Measurements from ENCODE around the gene SLC5A6. TPM values are rescaled to one million over a fixed set of nuclear protein-coding genes. Genes with fewer than 3 reads are reported as not detected.

SLC5A6 gene
- total and polyA plus RNA-seq, 2 of the 8 experiments (the other 6 are each of a cell fraction or from before 2014, with no cell fraction given): 118 to 183 TPM

DNA sequence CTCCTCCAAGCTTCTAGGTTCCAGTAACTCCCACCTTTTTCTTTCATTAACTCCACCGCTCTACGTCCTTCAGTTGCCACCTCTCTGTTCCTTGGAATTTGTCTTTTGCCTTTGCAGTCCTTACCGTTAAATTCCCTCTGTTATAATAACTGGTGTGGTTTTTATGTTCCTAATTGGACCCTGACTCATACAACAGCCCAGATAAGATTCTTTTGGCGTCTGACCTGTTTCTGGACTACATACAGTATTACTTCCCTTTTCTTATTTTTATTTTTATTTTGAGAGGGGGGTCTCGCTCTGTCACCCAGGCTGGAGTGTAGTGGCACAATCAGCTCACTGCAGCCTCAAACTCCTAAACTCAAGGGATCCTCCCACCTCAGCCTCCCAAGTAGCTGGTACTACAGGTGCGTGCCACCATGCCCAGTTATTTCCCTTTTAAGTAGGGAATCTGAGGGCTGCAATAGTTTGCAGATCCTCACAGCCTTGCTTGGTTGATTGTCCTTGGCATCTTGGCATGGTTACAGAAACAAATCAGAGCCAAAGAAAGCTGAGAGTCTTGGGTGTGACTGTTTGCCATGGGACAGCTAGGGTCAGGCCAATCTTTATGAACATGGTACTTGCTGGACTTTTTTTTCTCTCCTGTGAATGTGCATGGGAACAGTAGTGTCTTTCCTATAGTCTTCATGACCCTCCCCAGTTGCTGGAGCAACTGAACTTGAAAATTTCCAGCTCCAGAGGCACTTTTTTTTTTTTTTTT, 41.3 kb downstream of the SLC5A6 start:
- H2BK5ac ChIP-seq (ENCODE audit: low read depth, low read length): no peak overlapping the region
- H4K91ac ChIP-seq (replicated peaks; ENCODE audit: insufficient read length, low read length): no peak overlapping the region
- H2BK15ac ChIP-seq (ENCODE audit: low read length): no peak overlapping the region
- CTCF ChIA-PET (ENCODE audit: partially characterized antibody): interaction anchor here (0.6 to 3.7 kb wide), 26 partner anchors 11 to 400 kb away, joined by 3 to 36 read pairs (median 6); partner anchors contain the start of genes PREB, PRR30 and TCF23
- H3K9me3 ChIP-seq (ENCODE audit: insufficient read depth in 2 of 2, low read depth in 1 of 2, low read length in 1 of 2): no peaks in the 10 kb centered on the region
- no peak overlapping the region for H3K14ac ChIP-seq (ENCODE audit: insufficient read length)
- no peaks in the 10 kb centered on the region; a peak in 2 of 7 replicates for H3K4me1 ChIP-seq (replicated peaks in 1 of 4; ENCODE audit: control insufficient read depth in 3 of 4, insufficient read depth in 4 of 4, low read length in 3 of 4)
- no peak overlapping the region for H3K4ac ChIP-seq (replicated peaks; ENCODE audit: insufficient read length, low read depth, low read length)
- FAIRE-seq: no peak
- no peak overlapping the region for H3K9ac ChIP-seq (replicated peaks in 1 of 4; ENCODE audit: extremely low read depth in 1 of 4, low read depth in 3 of 4, low read length in 3 of 4)
- no peak overlapping the region for H2BK12ac ChIP-seq (ENCODE audit: low read depth, low read length)
- peak overlapping the region; percentile 17; the same call in 1 of the 2 replicates for H2AFZ ChIP-seq (ENCODE audit: low read length)
- no peak overlapping the region for H2BK120ac ChIP-seq (replicated peaks; ENCODE audit: low read depth, low read length)
- no peaks in the 10 kb centered on the region for H4K20me1 ChIP-seq (replicated peaks in 1 of 2; ENCODE audit: control insufficient read depth in 1 of 2, insufficient read depth in 2 of 2, low read length in 2 of 2)
- H3K4me3 ChIP-seq (ENCODE audit: extremely low read depth in 1 of 4, insufficient read depth in 2 of 4, low read depth in 3 of 4, low read length in 4 of 4): no peak overlapping the region; a peak in 1 of 8 replicates
- H3K23ac ChIP-seq (ENCODE audit: insufficient read length): no peak overlapping the region
- 90% methylated on average over 6 of the region's 6 CpGs; no CpG with 5 or more reads in 1 of the 2 experiments for WGBS, 2 experiments (ENCODE audit: extremely low coverage in 1 of 2, insufficient coverage in 1 of 2, insufficient read length in 1 of 2, insufficient replicate concordance in 2 of 2, low coverage in 1 of 2, low lambda C conversion rate in 2 of 2, missing lambda C conversion rate in 1 of 2)
- no peak for DNase-seq (ENCODE audit: low read depth in 1 of 2, low spot score in 2 of 2)
- H2AK5ac ChIP-seq (ENCODE audit: low read depth, low read length): no peak overlapping the region
- H3K56ac ChIP-seq (replicated peaks; ENCODE audit: insufficient read length, low read depth, low read length): no peak overlapping the region
- H2BK20ac ChIP-seq (ENCODE audit: low read length): no peak overlapping the region
- no peaks in the 10 kb centered on the region; the same call in 1 of the 2 replicates for H3K79me1 ChIP-seq (ENCODE audit: low read depth, low read length)
- H4K5ac ChIP-seq (ENCODE audit: insufficient read length, low read depth, low read length): no peak overlapping the region
- H3K36me3 ChIP-seq (ENCODE audit: control insufficient read depth in 2 of 4, insufficient read depth in 4 of 4, low read length in 3 of 4): no peaks in the 10 kb centered on the region
- POLR2A ChIA-PET (ENCODE audit: partially characterized antibody): interaction anchor here (0.6 to 1.7 kb wide), 3 partner anchors 41 to 85 kb away, joined by 3 to 6 read pairs (median 3); partner anchors contain the start of genes ATRAID and SLC5A6
- H3K79me2 ChIP-seq (ENCODE audit: control insufficient read depth in 1 of 2, insufficient read depth in 2 of 2, low read length in 2 of 2): no peaks in the 10 kb centered on the region
- no peak overlapping the region for H4K8ac ChIP-seq (ENCODE audit: extremely low read depth, insufficient read depth, low read length)
- peak overlapping the region in 1 of 2 experiments; percentile 37; a peak in 1 of 4 replicates for H3K4me2 ChIP-seq (ENCODE audit: insufficient read depth in 1 of 2, low read depth in 2 of 2, low read length in 2 of 2)
- no peaks in the 10 kb centered on the region; a peak in 4 of 7 replicates for H3K27me3 ChIP-seq (replicated peaks in 1 of 4; ENCODE audit: control insufficient read depth in 3 of 4, extremely low read depth in 1 of 4, insufficient read depth in 3 of 4, low read length in 3 of 4)
- no peak overlapping the region for H3K27ac ChIP-seq (ENCODE audit: low read depth, low read length)
- H3K18ac ChIP-seq (ENCODE audit: extremely low read depth, low read length): no peak overlapping the region
- H3K23me2 ChIP-seq (ENCODE audit: low read depth, low read length): no peaks in the 10 kb centered on the region; the same call in 1 of the 2 replicates
- TF ChIP-seq CHD2 (IDR thresholded peaks at IDR 0.05; ENCODE audit: low read length): no peak
- TF ChIP-seq CBX8 (IDR thresholded peaks at IDR 0.05; ENCODE audit: borderline replicate concordance, low read depth, low read length): no peak
- no peak for TF ChIP-seq NRF1 (IDR thresholded peaks at IDR 0.05; ENCODE audit: low read depth, low read length)
- no peak for TF ChIP-seq RNF2 (IDR thresholded peaks at IDR 0.05; ENCODE audit: borderline replicate concordance, low read depth, low read length, missing control alignments, poor library complexity, severe bottlenecking)
- TF ChIP-seq CEBPB (IDR thresholded peaks at IDR 0.05; ENCODE audit: low read depth, low read length): no peak
- TF ChIP-seq TAF1 (IDR thresholded peaks at IDR 0.05; ENCODE audit: low read depth, low read length): no peak
- TF ChIP-seq ATF2 (IDR thresholded peaks at IDR 0.05; ENCODE audit: low read length): no peak
- TF ChIP-seq SAP30 (IDR thresholded peaks at IDR 0.05; ENCODE audit: insufficient read depth, insufficient replicate concordance, low read length): no peak
- TF ChIP-seq RBBP5 (IDR thresholded peaks at IDR 0.05; ENCODE audit: borderline replicate concordance, low read depth, low read length): no peak
- TF ChIP-seq FOSL1 (IDR thresholded peaks at IDR 0.05; ENCODE audit: insufficient read depth, low read depth, low read length): no peak
